K562 (cell line): ENCODE data around the gene NEMF. TPM values are rescaled to one million over a fixed set of nuclear protein-coding genes. Genes with fewer than 3 reads are reported as not detected.

Experiments used
- EP300 ChIP-seq: IDR thresholded peaks from 2 replicates; pipeline ENCODE4 v1.6.1; 2012; ENCODE audit warnings: low read length, improper control_type of control experiment
- NBN ChIP-seq: fragments of 450-650 bp; IDR thresholded peaks from 2 replicates; pipeline ENCODE4 v1.6.1; 2016; ENCODE audit warnings: low read depth, mild to moderate bottlenecking
- NEUROD1 ChIP-seq: fragments of 150-350 bp; IDR thresholded peaks from 2 replicates; pipeline ENCODE4 v1.6.1; 2014; ENCODE audit warnings: borderline replicate concordance, low read length, low read depth; ENCODE audit not compliant: partially characterized antibody
- RAD21 ChIP-seq, 2 experiments: fragments of 250-450 bp in 1 of 2; fragments of 450-650 bp in 1 of 2; sonication (Bioruptor Pico) in 1 of 2; formaldehyde crosslinking in 1 of 2; IDR thresholded peaks in 1 of 2; conservative IDR thresholded peaks in 1 of 2; 2 replicates each; pipeline versions ENCODE4 v1.4.0 to v1.8.0; 2020 to 2022; ENCODE audit warnings: mild to moderate bottlenecking in 2 of 2, moderate library complexity in 1 of 2
- SPI1 ChIP-seq: IDR thresholded peaks from 2 replicates; pipeline ENCODE4 v1.6.1; 2011; ENCODE audit warnings: low read depth, low read length, control low read depth, borderline replicate concordance
- polyA plus RNA-seq, 8 experiments: library from polyadenylated mRNA; depleted of rRNA in 4 of 8; stranded (reverse) in 5 of 8; unstranded in 3 of 8; fragments of >200 nt; fragmentation: Nextera tagmentation in 2 of 8; fragmentation: Illumina TruSeq in 1 of 8; extraction: Ambion mirVana in 2 of 8; extraction: Trizol in 1 of 8; gene quantifications; 2 replicates each; pipeline versions ENCODE4 v1.2.1 to v1.2.3, GENCODE V29; 2011 to 2014; ENCODE audit warnings: inconsistent platforms in 1 of 8, missing spikeins in 1 of 8
- total RNA-seq, 7 experiments: library from RNA; depleted of rRNA in 6 of 7; stranded (reverse); fragments of >200 nt in 6 of 7; fragmentation: Illumina TruSeq in 2 of 7; extraction: Trizol in 2 of 7; gene quantifications; 2 replicates each; pipeline versions ENCODE4 v1.2.1 to v1.2.3, GENCODE V29; 2011 to 2021; ENCODE audit warnings: low replicate concordance in 1 of 7
- TF ChIP-seq, protein P1 (sequence below): fragments of 450-650 bp; IDR thresholded peaks from 2 replicates; pipeline ENCODE4 v1.6.1; 2016; ENCODE audit warnings: mild to moderate bottlenecking, moderate library complexity
- TF ChIP-seq, protein P2 (sequence below): fragments of 450-650 bp; IDR thresholded peaks from 2 replicates; pipeline ENCODE4 v1.6.1; 2017; ENCODE audit warnings: antibody characterized with exemption, mild to moderate bottlenecking
- TF ChIP-seq, protein P3 (sequence below): fragments of 250-450 bp; sonication (Bioruptor Pico); IDR thresholded peaks from 2 replicates; pipeline ENCODE4 v1.5.0; 2021

The NEMF gene
- total and polyA plus RNA-seq, 9 of the 15 experiments (the other 6 are each of a cell fraction or from before 2014, with no cell fraction given) = 38.8 to 94.4 (median 61.0) TPM

DNA sequence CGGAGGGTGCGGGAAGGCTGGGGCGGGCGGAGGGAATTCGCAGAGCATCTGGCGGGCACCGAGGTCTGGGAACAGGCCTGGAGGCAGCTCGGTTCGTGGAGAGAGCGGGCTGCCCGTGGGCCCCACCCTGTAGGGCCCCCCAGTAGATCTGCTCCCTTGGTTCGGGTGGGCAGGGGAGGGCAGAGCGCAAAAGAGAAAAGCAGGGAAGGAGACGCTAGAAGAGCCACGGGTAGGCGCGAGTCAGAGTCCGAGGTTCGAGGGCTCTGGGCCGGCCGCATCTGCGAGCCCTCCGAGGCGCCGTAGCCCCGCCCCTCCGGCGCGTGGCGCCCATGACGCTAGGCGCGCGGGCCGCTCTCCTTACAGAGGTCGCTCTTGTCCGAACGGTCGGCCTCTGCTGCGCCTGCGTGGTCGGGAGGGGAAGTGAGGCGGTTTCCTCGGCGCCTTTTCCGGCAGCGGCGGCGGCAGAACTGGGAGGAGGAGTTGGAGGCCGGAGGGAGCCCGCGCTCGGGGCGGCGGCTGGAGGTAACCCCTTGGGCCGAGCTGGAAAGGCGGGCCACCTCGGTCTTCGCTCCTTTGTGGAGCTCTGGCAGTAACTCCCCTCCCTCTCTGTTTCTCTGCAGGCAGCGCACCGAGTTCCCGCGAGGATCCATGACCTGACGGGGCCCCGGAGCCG lies 40.2 kb upstream of the NEMF start, which contains the start of gene ARF6 (continued):
- TF ChIP-seq, protein P1, sequence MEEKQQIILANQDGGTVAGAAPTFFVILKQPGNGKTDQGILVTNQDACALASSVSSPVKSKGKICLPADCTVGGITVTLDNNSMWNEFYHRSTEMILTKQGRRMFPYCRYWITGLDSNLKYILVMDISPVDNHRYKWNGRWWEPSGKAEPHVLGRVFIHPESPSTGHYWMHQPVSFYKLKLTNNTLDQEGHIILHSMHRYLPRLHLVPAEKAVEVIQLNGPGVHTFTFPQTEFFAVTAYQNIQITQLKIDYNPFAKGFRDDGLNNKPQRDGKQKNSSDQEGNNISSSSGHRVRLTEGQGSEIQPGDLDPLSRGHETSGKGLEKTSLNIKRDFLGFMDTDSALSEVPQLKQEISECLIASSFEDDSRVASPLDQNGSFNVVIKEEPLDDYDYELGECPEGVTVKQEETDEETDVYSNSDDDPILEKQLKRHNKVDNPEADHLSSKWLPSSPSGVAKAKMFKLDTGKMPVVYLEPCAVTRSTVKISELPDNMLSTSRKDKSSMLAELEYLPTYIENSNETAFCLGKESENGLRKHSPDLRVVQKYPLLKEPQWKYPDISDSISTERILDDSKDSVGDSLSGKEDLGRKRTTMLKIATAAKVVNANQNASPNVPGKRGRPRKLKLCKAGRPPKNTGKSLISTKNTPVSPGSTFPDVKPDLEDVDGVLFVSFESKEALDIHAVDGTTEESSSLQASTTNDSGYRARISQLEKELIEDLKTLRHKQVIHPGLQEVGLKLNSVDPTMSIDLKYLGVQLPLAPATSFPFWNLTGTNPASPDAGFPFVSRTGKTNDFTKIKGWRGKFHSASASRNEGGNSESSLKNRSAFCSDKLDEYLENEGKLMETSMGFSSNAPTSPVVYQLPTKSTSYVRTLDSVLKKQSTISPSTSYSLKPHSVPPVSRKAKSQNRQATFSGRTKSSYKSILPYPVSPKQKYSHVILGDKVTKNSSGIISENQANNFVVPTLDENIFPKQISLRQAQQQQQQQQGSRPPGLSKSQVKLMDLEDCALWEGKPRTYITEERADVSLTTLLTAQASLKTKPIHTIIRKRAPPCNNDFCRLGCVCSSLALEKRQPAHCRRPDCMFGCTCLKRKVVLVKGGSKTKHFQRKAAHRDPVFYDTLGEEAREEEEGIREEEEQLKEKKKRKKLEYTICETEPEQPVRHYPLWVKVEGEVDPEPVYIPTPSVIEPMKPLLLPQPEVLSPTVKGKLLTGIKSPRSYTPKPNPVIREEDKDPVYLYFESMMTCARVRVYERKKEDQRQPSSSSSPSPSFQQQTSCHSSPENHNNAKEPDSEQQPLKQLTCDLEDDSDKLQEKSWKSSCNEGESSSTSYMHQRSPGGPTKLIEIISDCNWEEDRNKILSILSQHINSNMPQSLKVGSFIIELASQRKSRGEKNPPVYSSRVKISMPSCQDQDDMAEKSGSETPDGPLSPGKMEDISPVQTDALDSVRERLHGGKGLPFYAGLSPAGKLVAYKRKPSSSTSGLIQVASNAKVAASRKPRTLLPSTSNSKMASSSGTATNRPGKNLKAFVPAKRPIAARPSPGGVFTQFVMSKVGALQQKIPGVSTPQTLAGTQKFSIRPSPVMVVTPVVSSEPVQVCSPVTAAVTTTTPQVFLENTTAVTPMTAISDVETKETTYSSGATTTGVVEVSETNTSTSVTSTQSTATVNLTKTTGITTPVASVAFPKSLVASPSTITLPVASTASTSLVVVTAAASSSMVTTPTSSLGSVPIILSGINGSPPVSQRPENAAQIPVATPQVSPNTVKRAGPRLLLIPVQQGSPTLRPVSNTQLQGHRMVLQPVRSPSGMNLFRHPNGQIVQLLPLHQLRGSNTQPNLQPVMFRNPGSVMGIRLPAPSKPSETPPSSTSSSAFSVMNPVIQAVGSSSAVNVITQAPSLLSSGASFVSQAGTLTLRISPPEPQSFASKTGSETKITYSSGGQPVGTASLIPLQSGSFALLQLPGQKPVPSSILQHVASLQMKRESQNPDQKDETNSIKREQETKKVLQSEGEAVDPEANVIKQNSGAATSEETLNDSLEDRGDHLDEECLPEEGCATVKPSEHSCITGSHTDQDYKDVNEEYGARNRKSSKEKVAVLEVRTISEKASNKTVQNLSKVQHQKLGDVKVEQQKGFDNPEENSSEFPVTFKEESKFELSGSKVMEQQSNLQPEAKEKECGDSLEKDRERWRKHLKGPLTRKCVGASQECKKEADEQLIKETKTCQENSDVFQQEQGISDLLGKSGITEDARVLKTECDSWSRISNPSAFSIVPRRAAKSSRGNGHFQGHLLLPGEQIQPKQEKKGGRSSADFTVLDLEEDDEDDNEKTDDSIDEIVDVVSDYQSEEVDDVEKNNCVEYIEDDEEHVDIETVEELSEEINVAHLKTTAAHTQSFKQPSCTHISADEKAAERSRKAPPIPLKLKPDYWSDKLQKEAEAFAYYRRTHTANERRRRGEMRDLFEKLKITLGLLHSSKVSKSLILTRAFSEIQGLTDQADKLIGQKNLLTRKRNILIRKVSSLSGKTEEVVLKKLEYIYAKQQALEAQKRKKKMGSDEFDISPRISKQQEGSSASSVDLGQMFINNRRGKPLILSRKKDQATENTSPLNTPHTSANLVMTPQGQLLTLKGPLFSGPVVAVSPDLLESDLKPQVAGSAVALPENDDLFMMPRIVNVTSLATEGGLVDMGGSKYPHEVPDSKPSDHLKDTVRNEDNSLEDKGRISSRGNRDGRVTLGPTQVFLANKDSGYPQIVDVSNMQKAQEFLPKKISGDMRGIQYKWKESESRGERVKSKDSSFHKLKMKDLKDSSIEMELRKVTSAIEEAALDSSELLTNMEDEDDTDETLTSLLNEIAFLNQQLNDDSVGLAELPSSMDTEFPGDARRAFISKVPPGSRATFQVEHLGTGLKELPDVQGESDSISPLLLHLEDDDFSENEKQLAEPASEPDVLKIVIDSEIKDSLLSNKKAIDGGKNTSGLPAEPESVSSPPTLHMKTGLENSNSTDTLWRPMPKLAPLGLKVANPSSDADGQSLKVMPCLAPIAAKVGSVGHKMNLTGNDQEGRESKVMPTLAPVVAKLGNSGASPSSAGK = peak; percentile 73
- TF ChIP-seq SPI1 = peak; percentile 89
- TF ChIP-seq RAD21 (CRISPR knock-in tag; conservative IDR thresholded peaks at IDR 0.05 in 1 of 2, IDR thresholded peaks at IDR 0.05 in 1 of 2) = 0 out of 4 replicates have a peak, but pooled peaks of 1 of the 2 experiments have one; percentile 19
- no peak for TF ChIP-seq EP300
- TF ChIP-seq NEUROD1 = no peak
- TF ChIP-seq, protein P2, sequence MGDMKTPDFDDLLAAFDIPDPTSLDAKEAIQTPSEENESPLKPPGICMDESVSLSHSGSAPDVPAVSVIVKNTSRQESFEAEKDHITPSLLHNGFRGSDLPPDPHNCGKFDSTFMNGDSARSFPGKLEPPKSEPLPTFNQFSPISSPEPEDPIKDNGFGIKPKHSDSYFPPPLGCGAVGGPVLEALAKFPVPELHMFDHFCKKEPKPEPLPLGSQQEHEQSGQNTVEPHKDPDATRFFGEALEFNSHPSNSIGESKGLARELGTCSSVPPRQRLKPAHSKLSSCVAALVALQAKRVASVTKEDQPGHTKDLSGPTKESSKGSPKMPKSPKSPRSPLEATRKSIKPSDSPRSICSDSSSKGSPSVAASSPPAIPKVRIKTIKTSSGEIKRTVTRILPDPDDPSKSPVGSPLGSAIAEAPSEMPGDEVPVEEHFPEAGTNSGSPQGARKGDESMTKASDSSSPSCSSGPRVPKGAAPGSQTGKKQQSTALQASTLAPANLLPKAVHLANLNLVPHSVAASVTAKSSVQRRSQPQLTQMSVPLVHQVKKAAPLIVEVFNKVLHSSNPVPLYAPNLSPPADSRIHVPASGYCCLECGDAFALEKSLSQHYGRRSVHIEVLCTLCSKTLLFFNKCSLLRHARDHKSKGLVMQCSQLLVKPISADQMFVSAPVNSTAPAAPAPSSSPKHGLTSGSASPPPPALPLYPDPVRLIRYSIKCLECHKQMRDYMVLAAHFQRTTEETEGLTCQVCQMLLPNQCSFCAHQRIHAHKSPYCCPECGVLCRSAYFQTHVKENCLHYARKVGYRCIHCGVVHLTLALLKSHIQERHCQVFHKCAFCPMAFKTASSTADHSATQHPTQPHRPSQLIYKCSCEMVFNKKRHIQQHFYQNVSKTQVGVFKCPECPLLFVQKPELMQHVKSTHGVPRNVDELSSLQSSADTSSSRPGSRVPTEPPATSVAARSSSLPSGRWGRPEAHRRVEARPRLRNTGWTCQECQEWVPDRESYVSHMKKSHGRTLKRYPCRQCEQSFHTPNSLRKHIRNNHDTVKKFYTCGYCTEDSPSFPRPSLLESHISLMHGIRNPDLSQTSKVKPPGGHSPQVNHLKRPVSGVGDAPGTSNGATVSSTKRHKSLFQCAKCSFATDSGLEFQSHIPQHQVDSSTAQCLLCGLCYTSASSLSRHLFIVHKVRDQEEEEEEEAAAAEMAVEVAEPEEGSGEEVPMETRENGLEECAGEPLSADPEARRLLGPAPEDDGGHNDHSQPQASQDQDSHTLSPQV = no peak
- TF ChIP-seq, protein P3, sequence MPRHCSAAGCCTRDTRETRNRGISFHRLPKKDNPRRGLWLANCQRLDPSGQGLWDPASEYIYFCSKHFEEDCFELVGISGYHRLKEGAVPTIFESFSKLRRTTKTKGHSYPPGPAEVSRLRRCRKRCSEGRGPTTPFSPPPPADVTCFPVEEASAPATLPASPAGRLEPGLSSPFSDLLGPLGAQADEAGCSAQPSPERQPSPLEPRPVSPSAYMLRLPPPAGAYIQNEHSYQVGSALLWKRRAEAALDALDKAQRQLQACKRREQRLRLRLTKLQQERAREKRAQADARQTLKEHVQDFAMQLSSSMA (CRISPR knock-in tag) = 0 out of 2 replicates have a peak, but pooled peaks have one; percentile 63
- TF ChIP-seq NBN = no peak; the same call in 1 of the 2 replicates
